Muscle layer of duodenum (tissue), 2 donors: ENCODE measurements around the gene HOXA4.

Experiments used
- H3K27ac ChIP-seq: one replicate; pipeline ENCODE4 v1.7.0; 2013; ENCODE audit warnings: mild to moderate bottlenecking, low read length
- H3K27me3 ChIP-seq: one replicate; pipeline ENCODE4 v1.7.0; 2013; ENCODE audit warnings: low read depth, mild to moderate bottlenecking, control low read depth, low read length
- H3K36me3 ChIP-seq, 2 donors: one replicate each; pipeline ENCODE4 v1.7.0; 2013; ENCODE audit warnings: low read length in 2 of 2, control low read depth in 1 of 2, mild to moderate bottlenecking in 1 of 2; ENCODE audit not compliant: insufficient read depth in 2 of 2, control insufficient read depth in 1 of 2
- H3K4me1 ChIP-seq, 2 donors: one replicate each; pipeline ENCODE4 v1.7.0; 2013; ENCODE audit warnings: low read length in 2 of 2, mild to moderate bottlenecking in 2 of 2, control low read depth in 1 of 2, moderate library complexity in 1 of 2; ENCODE audit not compliant: insufficient read depth in 2 of 2, control insufficient read depth in 1 of 2
- H3K4me3 ChIP-seq, 2 donors: one replicate each; pipeline ENCODE4 v1.7.0; 2013; ENCODE audit warnings: low read length in 2 of 2, low read depth in 1 of 2, mild to moderate bottlenecking in 1 of 2
- H3K9me3 ChIP-seq, 2 donors: one replicate each; pipeline ENCODE4 v1.7.0; 2013; ENCODE audit warnings: low read length in 2 of 2, control low read depth in 1 of 2, mild to moderate bottlenecking in 1 of 2; ENCODE audit not compliant: control insufficient read depth in 1 of 2
- donor health status: healthy.

HOXA4 gene

DNA sequence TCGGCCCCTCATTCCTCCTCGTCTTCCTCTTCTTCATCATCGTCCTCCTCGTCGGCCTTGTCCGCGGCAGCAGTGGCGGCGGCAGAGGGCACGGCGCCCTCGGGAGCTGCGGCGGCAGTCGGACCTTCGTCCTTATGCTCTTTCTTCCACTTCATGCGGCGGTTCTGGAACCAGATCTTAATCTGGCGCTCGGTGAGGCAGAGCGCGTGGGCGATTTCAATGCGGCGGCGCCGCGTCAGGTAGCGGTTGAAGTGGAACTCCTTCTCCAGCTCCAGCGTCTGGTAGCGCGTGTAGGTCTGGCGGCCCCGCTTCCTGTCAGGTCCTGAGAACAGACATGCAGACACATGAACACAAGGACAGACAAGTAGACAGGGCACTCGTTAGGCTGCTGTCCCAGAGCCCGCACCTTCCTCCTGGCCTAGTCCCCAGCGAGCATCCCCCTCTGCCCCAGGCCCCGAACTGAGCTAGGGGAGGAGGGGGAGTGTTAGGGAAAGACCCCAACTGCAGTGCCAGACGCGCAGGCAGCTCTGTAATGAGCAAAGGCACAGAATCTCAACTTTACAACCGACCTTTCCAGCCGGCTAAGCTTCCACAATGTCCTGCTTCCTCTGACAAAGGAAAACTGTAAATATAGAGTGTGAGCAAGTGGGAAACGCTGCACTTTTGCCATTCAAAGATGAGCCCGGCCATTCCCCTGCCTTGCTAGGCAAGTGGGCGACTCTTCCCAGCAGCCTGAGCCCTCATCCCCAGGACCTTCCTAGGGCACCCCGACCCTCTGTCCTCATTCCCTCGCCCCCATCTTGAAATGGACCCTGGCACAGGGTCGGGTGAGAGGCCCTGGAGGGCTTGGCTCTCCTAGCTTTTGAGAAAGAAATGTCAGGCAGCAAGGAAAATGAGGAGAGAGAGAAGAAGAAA lies 24.6 kb upstream of the HOXA4 start:
- peaks cover 0 to 52% of the 10 kb centered on the region in 2 donors for H3K4me1 ChIP-seq
- no peaks in the 10 kb centered on the region for H3K36me3 ChIP-seq
- peak overlapping the region in 1 of 2 donors; percentile 61 for H3K4me3 ChIP-seq
- H3K27ac ChIP-seq: no peak overlapping the region
- no peaks in the 10 kb centered on the region for H3K9me3 ChIP-seq
- H3K27me3 ChIP-seq: peaks cover 94% of the 10 kb centered on the region

DNA sequence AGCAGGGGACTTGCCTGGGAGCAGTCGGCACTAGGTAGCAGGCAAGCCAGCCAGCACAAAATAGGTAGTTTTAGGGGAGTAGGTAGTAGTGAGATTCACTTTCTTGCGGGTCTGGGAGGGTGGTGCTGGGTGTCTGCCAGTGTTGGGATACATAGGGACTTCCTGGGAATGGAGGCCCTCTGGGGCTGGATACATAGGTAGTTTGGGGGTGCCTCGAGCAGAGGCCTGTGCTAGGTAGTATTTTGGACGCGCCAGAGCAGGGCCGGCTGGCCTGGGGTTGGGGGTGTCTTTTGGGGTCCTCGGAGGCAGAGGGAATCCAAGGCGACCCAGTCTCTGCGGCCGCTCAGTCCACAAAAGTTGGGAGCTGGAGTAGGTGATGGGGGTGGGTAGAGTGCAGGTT lies 23.8 kb upstream of the HOXA4 start:
- Histone ChIP-seq H3K27me3 (peaks cover 91% of the 10 kb centered on the region), H3K4me1 (peaks cover 0 to 50% of the 10 kb centered on the region in 2 donors), H3K4me3 (no peak overlapping the region), H3K36me3 (no peaks in the 10 kb centered on the region), H3K27ac (no peak overlapping the region), H3K9me3 (no peaks in the 10 kb centered on the region)

DNA sequence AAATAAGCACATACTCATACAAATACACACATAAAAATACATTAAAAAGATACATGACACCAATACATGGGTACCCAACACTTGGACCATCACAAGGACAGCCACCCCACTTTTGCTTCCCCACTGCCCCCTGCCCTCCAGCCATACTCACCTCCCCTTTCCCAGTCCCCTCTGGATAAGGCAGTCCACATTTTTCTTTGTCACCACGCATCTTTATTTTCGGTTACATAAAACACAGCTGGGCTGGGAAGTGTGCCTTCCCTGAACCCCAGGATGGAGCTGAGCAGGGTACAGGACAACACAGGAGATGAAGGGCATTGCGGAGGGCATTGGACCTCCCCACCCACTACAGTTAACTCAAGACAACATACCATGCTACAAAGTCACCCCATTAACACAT lies 23.0 kb upstream of the HOXA4 start:
- H3K27ac ChIP-seq: no peak overlapping the region
- peaks cover 0 to 50% of the 10 kb centered on the region in 2 donors for H3K4me1 ChIP-seq
- no peaks in the 10 kb centered on the region for H3K9me3 ChIP-seq
- H3K36me3 ChIP-seq: no peaks in the 10 kb centered on the region
- peaks cover 91% of the 10 kb centered on the region for H3K27me3 ChIP-seq
- H3K4me3 ChIP-seq: no peak overlapping the region

DNA sequence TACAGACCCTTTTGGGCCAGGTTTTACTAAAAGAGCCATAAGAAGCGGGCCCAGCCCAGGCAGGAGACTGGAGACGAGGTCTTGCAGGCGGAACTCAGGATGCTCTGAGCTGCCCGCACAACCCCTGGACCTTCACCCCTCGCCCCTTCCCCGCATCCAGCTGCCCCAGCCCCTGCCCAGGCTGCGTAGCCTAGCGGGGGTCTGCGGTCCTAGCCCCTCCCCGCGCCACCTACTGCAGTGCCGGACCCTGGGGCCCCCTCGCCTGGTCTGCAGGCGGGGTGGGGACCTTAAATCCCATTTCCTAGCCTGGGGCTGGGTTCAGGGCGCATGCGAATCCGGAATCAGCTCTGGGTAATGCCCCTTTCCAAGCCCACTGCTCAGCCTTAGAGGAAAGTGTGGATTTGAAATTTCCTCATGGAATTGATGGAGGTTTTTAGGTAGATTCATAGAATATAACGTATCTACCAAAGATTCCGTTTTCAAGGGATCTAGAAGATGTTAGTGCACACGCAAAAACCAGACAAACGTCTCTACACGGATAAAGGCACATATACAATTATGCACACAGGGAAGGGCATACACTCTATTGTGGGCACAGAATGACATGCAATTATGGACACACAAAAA lies 22.4 kb upstream of the HOXA4 start:
- Histone ChIP-seq H3K9me3 (no peaks in the 10 kb centered on the region), H3K4me3 (peak overlapping the region; percentile 30 to 60), H3K27me3 (peaks cover 91% of the 10 kb centered on the region), H3K4me1 (peaks cover 0 to 50% of the 10 kb centered on the region in 2 donors), H3K36me3 (no peaks in the 10 kb centered on the region), H3K27ac (no peak overlapping the region)

- H3K4me3 ChIP-seq: peak within 1 kb of the TSS; percentile 46 to 60
- H3K27me3 ChIP-seq: peaks cover 87% of the 10 kb centered on the region
- no peaks in the 10 kb centered on the region for H3K9me3 ChIP-seq
- no peaks in the 10 kb centered on the region for H3K36me3 ChIP-seq
- H3K4me1 ChIP-seq: peaks cover 0 to 47% of the 10 kb centered on the region in 2 donors
- H3K27ac ChIP-seq: no peak within 1 kb of the TSS
Measured at GRCh38 chr7:27151931-27152815, 21.6 kb upstream of the HOXA4 start, which contains the start of gene HOXA3. HOXA3 (minus strand) TSS chr7:27152583; CDS start chr7:27110640, 41,943 bp downstream.

DNA sequence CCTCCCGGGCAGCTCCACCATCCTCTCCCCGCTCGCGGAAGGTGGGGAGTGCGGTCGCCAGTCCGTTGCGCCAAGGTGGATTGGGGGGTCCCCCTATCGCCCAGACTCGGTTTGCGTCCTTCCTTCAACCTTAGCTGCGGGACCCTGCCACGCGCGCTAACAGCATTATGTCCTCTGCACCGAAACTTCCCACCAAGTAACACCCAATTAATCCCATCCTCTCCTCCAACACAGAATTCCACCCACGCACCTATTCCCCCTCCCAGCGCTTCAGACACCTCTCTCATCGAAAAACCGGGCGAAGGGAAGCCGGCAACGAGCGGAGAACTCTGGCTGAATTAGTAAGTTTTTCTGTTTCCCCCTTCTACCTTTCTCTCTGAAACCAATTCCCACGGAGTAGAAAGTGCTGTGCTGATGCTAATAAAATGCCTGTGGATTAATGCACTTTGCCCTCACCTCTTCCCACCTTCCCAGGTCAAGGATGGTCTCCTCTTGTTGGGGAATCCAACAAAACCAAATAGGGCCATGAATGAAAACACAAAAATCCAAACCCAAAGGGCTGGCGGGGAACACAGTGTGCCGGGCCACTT lies 20.9 kb upstream of the HOXA4 start:
- Histone ChIP-seq H3K4me1 (peaks cover 0 to 46% of the 10 kb centered on the region in 2 donors), H3K27me3 (peaks cover 87% of the 10 kb centered on the region), H3K36me3 (no peaks in the 10 kb centered on the region), H3K9me3 (no peaks in the 10 kb centered on the region), H3K4me3 (peak overlapping the region; percentile 46 to 60), H3K27ac (no peak overlapping the region)

DNA sequence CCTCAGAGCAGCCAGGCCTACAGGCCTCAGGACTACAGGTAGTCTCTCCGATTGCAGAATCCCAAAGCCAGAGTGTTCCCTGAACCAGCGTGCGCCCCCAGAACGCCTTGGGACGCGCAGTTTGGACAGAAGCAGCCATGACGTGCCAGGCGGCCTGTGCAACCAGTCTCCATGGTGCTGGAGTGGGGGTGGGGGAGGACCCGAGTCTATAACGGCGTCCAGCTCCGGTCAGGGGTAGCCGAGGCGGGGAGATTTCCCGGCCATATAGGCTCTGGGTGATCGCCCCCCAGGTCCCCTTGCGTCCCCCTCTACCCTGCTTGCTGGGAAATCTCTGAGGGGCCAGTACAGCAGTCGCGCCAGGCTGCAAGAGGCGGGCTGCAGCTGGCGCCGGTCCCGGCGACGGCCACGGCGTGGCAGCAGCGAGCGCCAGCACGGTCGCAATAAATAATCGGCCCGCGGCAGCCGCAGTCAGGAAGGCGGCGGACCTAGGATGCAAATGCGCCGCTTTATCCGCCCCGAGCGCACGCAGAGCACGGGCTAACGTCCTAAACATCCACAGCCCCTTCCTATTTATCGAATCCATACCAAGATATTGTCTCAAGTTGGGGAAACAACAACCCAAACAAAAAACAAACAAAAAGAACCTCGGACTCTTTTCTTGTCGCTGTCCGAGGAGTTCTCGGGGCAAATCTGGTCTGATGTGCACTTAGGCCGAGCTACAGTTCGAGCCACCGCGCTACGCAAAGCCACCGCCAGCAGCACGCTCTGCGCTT lies 20.2 kb upstream of the HOXA4 start:
- peaks cover 0 to 39% of the 10 kb centered on the region in 2 donors for H3K4me1 ChIP-seq
- H3K4me3 ChIP-seq: peak overlapping the region; percentile 46 to 60
- H3K9me3 ChIP-seq: no peaks in the 10 kb centered on the region
- H3K27ac ChIP-seq: no peak overlapping the region
- no peaks in the 10 kb centered on the region for H3K36me3 ChIP-seq
- H3K27me3 ChIP-seq: peaks cover 80% of the 10 kb centered on the region

DNA sequence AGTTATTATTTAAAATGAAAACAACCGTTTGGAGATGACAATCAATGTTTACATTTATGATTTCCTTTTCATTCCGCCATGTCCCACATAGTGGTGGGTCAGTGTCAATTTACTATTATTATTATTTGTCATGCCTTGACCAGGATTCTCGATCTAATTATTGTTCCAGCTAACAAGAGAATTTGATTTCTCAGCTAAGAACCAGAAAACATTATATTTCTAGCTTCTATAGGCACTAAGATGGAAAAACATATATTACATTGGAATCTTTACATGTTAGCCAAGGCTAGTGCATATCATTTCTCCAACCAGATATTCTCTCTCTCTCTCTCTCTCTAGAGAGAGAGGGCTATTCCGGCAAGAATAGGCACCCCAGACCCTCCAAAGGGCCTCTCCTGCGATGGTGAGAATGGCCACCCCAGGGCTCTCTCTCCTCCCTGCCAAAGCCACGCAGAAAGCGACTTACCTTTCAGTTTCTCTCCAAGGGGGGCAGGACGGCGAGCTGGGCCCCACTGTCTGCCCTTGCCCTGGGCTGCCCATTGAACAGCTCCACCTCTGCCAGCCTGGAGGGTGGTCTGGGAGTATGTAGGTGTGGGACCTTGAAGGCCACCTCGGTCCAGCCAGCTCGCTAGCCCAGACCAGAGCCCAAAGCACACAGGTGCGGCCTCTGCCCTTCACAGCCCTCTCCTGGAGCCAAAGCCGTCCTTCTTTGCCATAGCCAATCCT lies 19.4 kb upstream of the HOXA4 start:
- Histone ChIP-seq H3K9me3 (no peaks in the 10 kb centered on the region), H3K4me1 (peaks cover 0 to 36% of the 10 kb centered on the region in 2 donors), H3K36me3 (no peaks in the 10 kb centered on the region), H3K4me3 (peak overlapping the region; percentile 46 to 60), H3K27me3 (peaks cover 73% of the 10 kb centered on the region), H3K27ac (no peak overlapping the region)

- Histone ChIP-seq H3K36me3 (no peaks in the 10 kb centered on the region), H3K27me3 (peaks cover 66% of the 10 kb centered on the region), H3K4me1 (peaks cover 0 to 28% of the 10 kb centered on the region in 2 donors), H3K27ac (no peak overlapping the region), H3K4me3 (peak overlapping the region in 1 of 2 donors; percentile 16), H3K9me3 (no peaks in the 10 kb centered on the region)
Measured at GRCh38 chr7:27148756-27149641, 18.4 kb upstream of the HOXA4 start.
